ENCODE measurements around the gene MDM4.
"Not testable (repeated sequence)": the region's sequence is repeated elsewhere in the genome, so short reads cannot be mapped to it uniquely, and the experiment has no call there.

Gene MDM4

GRCh38 chr1:204520834-204521709, 4.9 kb downstream of the MDM4 start:
- peaks cover 50% of the 10 kb centered on the region for H3K36me3 Mint-ChIP-seq (ENCODE audit: low read depth)
- H3K27ac Mint-ChIP-seq = peak overlapping the region; percentile 85
- peaks cover 73% of the 10 kb centered on the region for H3K4me1 Mint-ChIP-seq (ENCODE audit: low read depth)
- peaks cover 9% of the 10 kb centered on the region for H3K9me3 Mint-ChIP-seq
- H3K27me3 Mint-ChIP-seq = no peaks in the 10 kb centered on the region
- H3K4me3 Mint-ChIP-seq = peak overlapping the region; percentile 48
- peak; percentile 50 for DNase-seq

DNA sequence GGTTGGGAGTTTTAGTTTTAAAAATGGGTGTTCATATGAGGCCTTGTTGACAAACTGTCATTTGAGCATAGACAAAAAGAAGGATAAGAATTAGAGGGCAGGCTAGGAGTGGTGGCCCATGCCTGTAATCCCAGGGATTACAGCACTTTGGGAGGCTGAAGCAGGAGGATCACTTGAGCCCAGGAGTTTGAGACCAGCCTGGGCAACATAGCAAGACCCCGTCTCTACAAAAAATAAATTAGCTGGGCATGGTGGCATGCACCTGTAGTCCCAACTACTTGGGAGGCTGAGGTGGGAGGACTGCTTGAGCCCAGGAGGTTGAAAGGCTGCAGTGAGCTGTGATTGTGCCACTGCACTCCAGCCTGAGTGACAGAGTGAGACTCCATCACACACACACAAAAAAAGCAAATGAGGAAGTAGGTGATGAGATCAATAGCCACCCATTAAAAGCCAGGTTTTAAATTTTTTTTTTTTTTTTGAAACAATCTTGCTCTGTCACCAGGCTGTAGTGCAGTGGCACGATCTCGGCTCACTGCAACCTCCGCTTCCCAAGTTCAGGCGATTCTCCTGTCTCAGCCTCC, 5.8 kb downstream of the MDM4 start:
- H3K4me3 Mint-ChIP-seq, H3K9me3 Mint-ChIP-seq, H3K27me3 Mint-ChIP-seq, DNase-seq: not testable (repeated sequence)
- Mint-ChIP-seq H3K4me1 (ENCODE audit: low read depth) (peaks cover 75% of the 10 kb centered on the region), H3K27ac (peak overlapping the region; percentile 76), H3K36me3 (ENCODE audit: low read depth) (peaks cover 59% of the 10 kb centered on the region)

GRCh38 chr1:204523605-204524215, 7.5 kb downstream of the MDM4 start:
- H3K36me3 Mint-ChIP-seq (ENCODE audit: low read depth) = peaks cover 75% of the 10 kb centered on the region
- H3K4me1 Mint-ChIP-seq (ENCODE audit: low read depth) = peaks cover 66% of the 10 kb centered on the region
- H3K27me3 Mint-ChIP-seq = no peaks in the 10 kb centered on the region
- H3K9me3 Mint-ChIP-seq = peaks cover 9% of the 10 kb centered on the region
- H3K4me3 Mint-ChIP-seq = no peak overlapping the region
- peak; percentile 42 for DNase-seq
- peak overlapping the region; percentile 83 for H3K27ac Mint-ChIP-seq

- Mint-ChIP-seq H3K27me3 (no peaks in the 10 kb centered on the region), H3K27ac (peak overlapping the region; percentile 81), H3K4me1 (ENCODE audit: low read depth) (peaks cover 53% of the 10 kb centered on the region), H3K4me3 (no peak overlapping the region), H3K9me3 (peaks cover 9% of the 10 kb centered on the region), H3K36me3 (ENCODE audit: low read depth) (peaks cover 88% of the 10 kb centered on the region)
- DNase-seq = no peak
Measured at GRCh38 chr1:204524986-204525385, 8.8 kb downstream of the MDM4 start.

DNA sequence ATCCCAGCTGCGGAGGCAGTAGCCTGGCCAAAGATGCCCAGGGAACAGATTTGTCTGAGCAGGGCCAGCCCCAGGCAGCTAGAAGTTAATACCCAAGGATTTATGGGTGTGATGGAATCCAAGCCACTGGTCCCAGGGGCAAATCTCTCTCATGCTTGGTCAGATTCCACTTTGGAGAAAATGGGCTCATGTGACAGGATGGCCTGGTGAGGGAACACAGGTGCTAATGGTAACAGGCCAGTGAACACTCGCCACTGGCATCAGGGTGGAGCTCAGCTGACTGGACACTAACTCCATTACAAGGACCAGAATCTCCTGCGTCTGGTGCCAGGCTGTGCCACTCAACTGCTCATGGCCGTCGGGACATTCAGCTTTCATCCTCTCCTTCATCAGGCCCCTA, 12.0 kb downstream of the MDM4 start:
- no peak for DNase-seq
- Mint-ChIP-seq H3K4me1 (ENCODE audit: low read depth) (peaks cover 47% of the 10 kb centered on the region), H3K27me3 (no peaks in the 10 kb centered on the region), H3K9me3 (peaks cover 6% of the 10 kb centered on the region), H3K4me3 (no peak overlapping the region), H3K36me3 (ENCODE audit: low read depth) (peaks cover 97% of the 10 kb centered on the region), H3K27ac (peak overlapping the region; percentile 52)

DNA sequence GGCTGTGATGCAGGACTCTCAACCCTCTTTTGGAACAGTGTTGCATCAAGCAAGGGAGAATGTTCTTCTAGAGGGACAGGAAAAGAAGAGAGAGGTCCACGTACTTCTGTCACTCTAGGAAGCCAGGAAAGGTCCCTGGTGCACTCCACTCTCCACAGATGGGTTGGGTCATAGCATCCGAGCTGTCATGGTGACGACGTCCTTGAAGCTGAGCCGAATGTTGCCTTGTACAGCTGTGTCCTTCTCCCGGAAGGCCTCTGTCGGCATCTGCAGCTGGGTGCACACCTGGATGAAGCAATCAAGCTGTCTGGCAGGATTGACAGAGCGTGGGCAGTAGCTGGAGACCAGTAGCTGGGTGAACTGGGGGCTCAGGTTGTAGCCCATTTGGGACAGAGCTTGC, 12.5 kb downstream of the MDM4 start:
- Mint-ChIP-seq H3K27me3 (no peaks in the 10 kb centered on the region), H3K4me1 (ENCODE audit: low read depth) (peaks cover 44% of the 10 kb centered on the region), H3K36me3 (ENCODE audit: low read depth) (peaks cover 98% of the 10 kb centered on the region), H3K4me3 (no peak overlapping the region), H3K9me3 (peaks cover 4% of the 10 kb centered on the region), H3K27ac (peak overlapping the region; percentile 65)
- DNase-seq = no peak

DNA sequence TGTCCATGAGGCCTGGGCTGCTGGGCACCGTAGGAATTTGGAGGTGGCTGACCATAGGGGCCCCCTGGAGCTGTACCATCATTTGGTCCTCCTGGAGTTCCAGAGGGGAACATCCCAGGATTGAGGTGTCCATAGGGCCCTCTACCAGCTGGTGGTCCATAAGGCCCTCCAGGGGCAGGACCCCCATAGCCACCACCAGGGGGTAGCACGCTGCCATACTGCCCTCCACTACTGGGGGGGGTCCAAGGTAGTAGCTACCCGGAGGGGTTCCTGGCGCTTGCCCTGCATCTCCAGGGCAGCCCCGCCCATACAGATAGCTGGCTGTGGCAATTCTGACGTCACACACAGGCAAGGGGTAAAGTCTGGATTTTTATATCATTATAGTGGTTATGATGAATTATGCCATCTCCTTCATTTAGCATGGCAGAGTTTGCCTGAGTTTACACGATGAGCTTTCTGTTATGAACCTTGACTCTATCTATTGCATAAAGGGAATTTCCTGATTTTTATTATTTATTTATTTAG, 13.2 kb downstream of the MDM4 start:
- H3K27me3 Mint-ChIP-seq = no peaks in the 10 kb centered on the region
- no peak for DNase-seq
- H3K27ac Mint-ChIP-seq = no peak overlapping the region
- H3K4me1 Mint-ChIP-seq (ENCODE audit: low read depth) = peaks cover 43% of the 10 kb centered on the region
- no peak overlapping the region for H3K4me3 Mint-ChIP-seq
- H3K9me3 Mint-ChIP-seq = no peaks in the 10 kb centered on the region
- H3K36me3 Mint-ChIP-seq (ENCODE audit: low read depth) = peaks cover 98% of the 10 kb centered on the region

GRCh38 chr1:204530932-204531331, 14.7 kb downstream of the MDM4 start:
- DNase-seq = no peak
- H3K4me1 Mint-ChIP-seq (ENCODE audit: low read depth) = peaks cover 32% of the 10 kb centered on the region

GRCh38 chr1:204532832-204533231, 16.6 kb downstream of the MDM4 start:
- Mint-ChIP-seq H3K27me3 (no peaks in the 10 kb centered on the region), H3K36me3 (ENCODE audit: low read depth) (peaks cover 97% of the 10 kb centered on the region), H3K9me3 (no peaks in the 10 kb centered on the region), H3K4me3 (no peak overlapping the region), H3K4me1 (ENCODE audit: low read depth) (peaks cover 34% of the 10 kb centered on the region), H3K27ac (peak overlapping the region; percentile 32)
- no peak for DNase-seq

More at GRCh38 chr1:204530932-204531331, 14.7 kb downstream of the MDM4 start:
- Mint-ChIP-seq H3K36me3 (ENCODE audit: low read depth) (peaks cover 96% of the 10 kb centered on the region), H3K4me3 (no peak overlapping the region), H3K27me3 (no peaks in the 10 kb centered on the region), H3K9me3 (no peaks in the 10 kb centered on the region), H3K27ac (peak overlapping the region; percentile 63)

- H3K4me1 Mint-ChIP-seq (ENCODE audit: low read depth) = peaks cover 60% of the 10 kb centered on the region
- H3K27ac Mint-ChIP-seq = no peak overlapping the region
- no peak overlapping the region for H3K4me3 Mint-ChIP-seq
- H3K27me3 Mint-ChIP-seq = no peaks in the 10 kb centered on the region
- no peak for DNase-seq
- peaks cover 96% of the 10 kb centered on the region for H3K36me3 Mint-ChIP-seq (ENCODE audit: low read depth)
- H3K9me3 Mint-ChIP-seq = no peaks in the 10 kb centered on the region
Measured at GRCh38 chr1:204541626-204542025, 25.4 kb downstream of the MDM4 start.

DNA sequence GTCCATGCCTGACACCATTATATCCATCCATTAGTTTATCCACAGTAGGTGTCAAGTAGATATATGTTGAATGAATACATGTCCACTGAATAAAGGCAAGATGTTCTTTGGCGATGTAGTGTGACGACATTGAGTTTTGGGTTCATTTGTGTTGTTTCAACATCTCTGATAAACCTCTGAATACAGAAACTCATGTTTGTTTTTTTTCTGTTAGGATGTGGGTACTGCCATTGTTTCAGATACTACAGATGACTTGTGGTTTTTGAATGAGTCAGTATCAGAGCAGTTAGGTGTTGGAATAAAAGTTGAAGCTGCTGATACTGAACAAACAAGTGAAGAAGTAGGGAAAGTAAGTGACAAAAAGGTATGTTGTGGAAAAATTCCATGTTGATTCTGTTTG, 28.1 kb downstream of the MDM4 start:
- Mint-ChIP-seq H3K27ac (peak overlapping the region; percentile 76), H3K4me3 (no peak overlapping the region), H3K9me3 (no peaks in the 10 kb centered on the region), H3K36me3 (ENCODE audit: low read depth) (peaks cover 96% of the 10 kb centered on the region), H3K4me1 (ENCODE audit: low read depth) (peaks cover 62% of the 10 kb centered on the region), H3K27me3 (no peaks in the 10 kb centered on the region)
- DNase-seq = no peak

DNA sequence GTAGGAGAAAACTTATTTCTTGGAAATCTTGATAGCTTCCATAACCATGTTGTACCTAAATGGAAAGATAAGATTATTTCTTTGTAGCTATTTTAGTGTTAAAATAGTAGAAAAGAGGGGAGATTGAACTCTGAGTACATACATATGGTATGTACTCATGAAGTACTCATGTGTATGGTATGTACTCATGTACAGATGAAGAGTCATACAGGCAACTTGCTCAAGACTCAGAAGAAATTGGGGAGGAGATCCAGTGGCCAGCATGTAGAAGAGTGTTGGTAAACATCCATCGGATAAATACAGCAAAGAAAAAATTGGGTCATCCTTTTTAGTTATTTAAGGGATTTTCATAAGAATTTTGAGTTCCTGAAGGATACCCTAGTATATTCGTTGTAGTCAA, 29.0 kb downstream of the MDM4 start:
- peak overlapping the region; percentile 45 for H3K27ac Mint-ChIP-seq
- peaks cover 61% of the 10 kb centered on the region for H3K4me1 Mint-ChIP-seq (ENCODE audit: low read depth)
- H3K36me3 Mint-ChIP-seq (ENCODE audit: low read depth) = peaks cover 96% of the 10 kb centered on the region
- DNase-seq = no peak
- H3K4me3 Mint-ChIP-seq = peak overlapping the region; percentile 34
- H3K27me3 Mint-ChIP-seq = no peaks in the 10 kb centered on the region
- no peaks in the 10 kb centered on the region for H3K9me3 Mint-ChIP-seq

DNA sequence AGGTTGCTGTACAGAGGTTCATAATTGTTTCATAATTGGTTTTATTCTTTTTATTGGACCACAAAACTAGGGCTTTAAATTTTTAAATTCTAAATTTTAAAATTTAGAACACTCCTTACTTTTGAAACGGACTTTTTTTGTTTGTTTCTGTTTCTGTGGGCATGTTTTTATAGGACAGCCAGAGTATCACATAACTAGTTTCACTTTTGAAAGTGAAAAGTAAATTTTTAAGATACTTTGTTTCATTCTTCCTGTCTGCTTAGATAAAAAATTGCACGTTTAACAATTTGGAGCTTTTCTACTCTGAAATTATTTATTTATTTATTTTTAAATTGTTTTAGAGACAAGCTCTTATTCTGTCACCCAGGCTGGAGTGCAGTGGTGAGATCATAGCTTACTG, 29.7 kb downstream of the MDM4 start:
- Mint-ChIP-seq H3K9me3 (no peaks in the 10 kb centered on the region), H3K4me1 (ENCODE audit: low read depth) (peaks cover 61% of the 10 kb centered on the region), H3K4me3 (peak overlapping the region; percentile 34), H3K36me3 (ENCODE audit: low read depth) (peaks cover 96% of the 10 kb centered on the region), H3K27ac (peak overlapping the region; percentile 45), H3K27me3 (no peaks in the 10 kb centered on the region)
- no peak for DNase-seq

GRCh38 chr1:204548265-204548664, 32.1 kb downstream of the MDM4 start:
- Mint-ChIP-seq H3K4me1 (ENCODE audit: low read depth) (peaks cover 42% of the 10 kb centered on the region), H3K36me3 (ENCODE audit: low read depth) (peaks cover 93% of the 10 kb centered on the region), H3K27me3 (no peaks in the 10 kb centered on the region), H3K27ac (no peak overlapping the region), H3K9me3 (no peaks in the 10 kb centered on the region), H3K4me3 (no peak overlapping the region)
- DNase-seq = no peak

- H3K27ac Mint-ChIP-seq = no peak overlapping the region
- no peak overlapping the region for H3K4me3 Mint-ChIP-seq
- H3K4me1 Mint-ChIP-seq (ENCODE audit: low read depth) = peaks cover 39% of the 10 kb centered on the region
- DNase-seq = no peak
- peaks cover 93% of the 10 kb centered on the region for H3K36me3 Mint-ChIP-seq (ENCODE audit: low read depth)
- H3K27me3 Mint-ChIP-seq = no peaks in the 10 kb centered on the region
- no peaks in the 10 kb centered on the region for H3K9me3 Mint-ChIP-seq
Measured at GRCh38 chr1:204549313-204549712, 33.1 kb downstream of the MDM4 start.
